H1 (cell line): ENCODE measurements around the gene SLC25A39. TPM values are rescaled to one million over a fixed set of nuclear protein-coding genes. Genes with fewer than 3 reads are reported as not detected.

Source experiments
- CTCF ChIA-PET: fragments of 300-600 bp; sonication (Branson Sonifier 250); formaldehyde crosslinking; loops from one replicate; lab custom pipeline; 2021; ENCODE audit not compliant: partially characterized antibody; lab: Charles Lee
- POLR2A ChIA-PET: fragments of 300-600 bp; sonication (Branson Sonifier 250); formaldehyde crosslinking; loops from one replicate; lab custom pipeline; 2021; ENCODE audit warnings: inconsistent platforms; ENCODE audit not compliant: partially characterized antibody; lab: Charles Lee
- DNase-seq, 2 experiments: peaks; one replicate each; pipeline versions ENCODE4 v3.0.0 to v3.0.0-alpha.2; 2010 to 2022; ENCODE audit warnings: low spot score in 2 of 2, low read depth in 1 of 2, mixed read lengths in 1 of 2
- FAIRE-seq: peaks from 2 replicates; lab custom pipeline; 2011; peaks lifted over from hg19 to GRCh38; lab: Jason Lieb, UNC
- H2AFZ ChIP-seq: 2 replicates; pipeline ENCODE4 v1.8.1; 2012; ENCODE audit warnings: low read length, inconsistent platforms
- H2AK5ac ChIP-seq: 2 replicates; pipeline ENCODE4 v1.6.1; 2013; ENCODE audit warnings: low read depth, low read length
- H2BK120ac ChIP-seq: replicated peaks from 2 replicates; pipeline ENCODE3; 2013; ENCODE audit warnings: low read depth, low read length, inconsistent platforms
- H2BK12ac ChIP-seq: 2 replicates; pipeline ENCODE4 v1.6.1; 2013; ENCODE audit warnings: low read depth, low read length
- H2BK15ac ChIP-seq: 2 replicates; pipeline ENCODE4 v1.6.1; 2013; ENCODE audit warnings: low read length
- H2BK20ac ChIP-seq: 2 replicates; pipeline ENCODE4 v1.6.1; 2013; ENCODE audit warnings: low read length
- H2BK5ac ChIP-seq: 2 replicates; pipeline ENCODE4 v1.6.1; 2013; ENCODE audit warnings: low read depth, low read length
- H3K14ac ChIP-seq: 2 replicates; pipeline ENCODE4 v1.6.1; 2013; ENCODE audit warnings: inconsistent platforms; ENCODE audit not compliant: insufficient read length
- H3K18ac ChIP-seq: 2 replicates; pipeline ENCODE4 v1.6.1; 2013; ENCODE audit warnings: low read length; ENCODE audit errors: extremely low read depth
- H3K23ac ChIP-seq: 2 replicates; pipeline ENCODE4 v1.6.1; 2013; ENCODE audit warnings: inconsistent platforms; ENCODE audit not compliant: insufficient read length
- H3K23me2 ChIP-seq: 2 replicates; pipeline ENCODE4 v1.6.1; 2013; ENCODE audit warnings: low read depth, low read length
- H3K27ac ChIP-seq: 2 replicates; pipeline ENCODE4 v1.6.1; 2011; ENCODE audit warnings: low read depth, low read length, inconsistent platforms
- H3K27me3 ChIP-seq, 4 experiments: replicated peaks in 1 of 4; 1 replicate in 1 of 4; 2 replicates in 3 of 4; pipeline versions ENCODE4 v1.6.1 to v1.8.1; 2011 to 2013; ENCODE audit warnings: low read length in 3 of 4, mild to moderate bottlenecking in 3 of 4, inconsistent platforms in 2 of 4, mixed read lengths in 2 of 4, moderate library complexity in 1 of 4; ENCODE audit not compliant: control insufficient read depth in 3 of 4, insufficient read depth in 3 of 4; ENCODE audit errors: extremely low read depth in 1 of 4
- H3K36me3 ChIP-seq, 4 experiments: 2 replicates each; pipeline versions ENCODE4 v1.6.1 to v1.8.1; 2011 to 2013; ENCODE audit warnings: mild to moderate bottlenecking in 4 of 4, low read length in 3 of 4, moderate library complexity in 2 of 4, control low read depth in 1 of 4, inconsistent platforms in 1 of 4; ENCODE audit not compliant: insufficient read depth in 4 of 4, control insufficient read depth in 2 of 4
- H3K4ac ChIP-seq: replicated peaks from 2 replicates; pipeline ENCODE3; 2013; ENCODE audit warnings: low read length, low read depth, mixed read lengths, inconsistent platforms; ENCODE audit not compliant: insufficient read length
- H3K4me1 ChIP-seq, 4 experiments: replicated peaks in 1 of 4; 1 replicate in 1 of 4; 2 replicates in 3 of 4; pipeline versions ENCODE4 v1.6.1 to v1.8.1; 2011 to 2013; ENCODE audit warnings: low read length in 3 of 4, inconsistent platforms in 2 of 4, mixed read lengths in 1 of 4; ENCODE audit not compliant: insufficient read depth in 4 of 4, control insufficient read depth in 3 of 4
- H3K4me2 ChIP-seq, 2 experiments: 2 replicates each; pipeline versions ENCODE4 v1.6.1 to v1.8.1; 2011 to 2013; ENCODE audit warnings: low read depth in 2 of 2, low read length in 2 of 2, control low read depth in 1 of 2, inconsistent platforms in 1 of 2, mild to moderate bottlenecking in 1 of 2; ENCODE audit not compliant: insufficient read depth in 1 of 2
- H3K4me3 ChIP-seq, 4 experiments: fragments of 200-600, 300-600 bp in 1 of 4; sonication (generic), shearing (Covaris generic), sonication (Bioruptor Twin) in 1 of 4; 2 replicates each; pipeline versions ENCODE4 v1.5.1 to v1.8.1; 2011 to 2016; ENCODE audit warnings: low read length in 4 of 4, low read depth in 3 of 4, control low read depth in 2 of 4, inconsistent platforms in 2 of 4, mild to moderate bottlenecking in 2 of 4, mixed read lengths in 1 of 4, moderate library complexity in 1 of 4; ENCODE audit not compliant: insufficient read depth in 2 of 4; ENCODE audit errors: extremely low read depth in 1 of 4
- H3K56ac ChIP-seq: replicated peaks from 2 replicates; pipeline ENCODE3; 2013; ENCODE audit warnings: low read depth, mild to moderate bottlenecking, mixed read lengths, low read length, inconsistent platforms; ENCODE audit not compliant: insufficient read length
- H3K79me1 ChIP-seq: 2 replicates; pipeline ENCODE4 v1.6.1; 2013; ENCODE audit warnings: low read depth, low read length, control low read depth
- H3K79me2 ChIP-seq, 2 experiments: 2 replicates each; pipeline versions ENCODE4 v1.6.1 to v1.8.1; 2012 to 2013; ENCODE audit warnings: low read length in 2 of 2, mild to moderate bottlenecking in 2 of 2, inconsistent platforms in 1 of 2; ENCODE audit not compliant: insufficient read depth in 2 of 2, control insufficient read depth in 1 of 2
- H3K9ac ChIP-seq, 4 experiments: replicated peaks in 1 of 4; 1 replicate in 1 of 4; 2 replicates in 3 of 4; pipeline versions ENCODE4 v1.6.1 to v1.8.1; 2011 to 2013; ENCODE audit warnings: low read depth in 3 of 4, low read length in 3 of 4, control low read depth in 2 of 4, mild to moderate bottlenecking in 2 of 4, moderate library complexity in 2 of 4, inconsistent platforms in 1 of 4; ENCODE audit errors: extremely low read depth in 1 of 4
- H3K9me3 ChIP-seq, 2 experiments: 2 replicates each; pipeline versions ENCODE4 v1.6.1 to v1.8.1; 2012 to 2013; ENCODE audit warnings: mild to moderate bottlenecking in 2 of 2, moderate library complexity in 2 of 2, control low read depth in 1 of 2, inconsistent platforms in 1 of 2, low read depth in 1 of 2, low read length in 1 of 2, mixed read lengths in 1 of 2; ENCODE audit not compliant: insufficient read depth in 2 of 2
- H4K20me1 ChIP-seq, 2 experiments: replicated peaks in 1 of 2; 2 replicates each; pipeline versions ENCODE3 to v1.8.1; 2011 to 2013; ENCODE audit warnings: inconsistent platforms in 2 of 2, low read length in 2 of 2, mild to moderate bottlenecking in 1 of 2; ENCODE audit not compliant: insufficient read depth in 2 of 2, control insufficient read depth in 1 of 2
- H4K5ac ChIP-seq: 2 replicates; pipeline ENCODE4 v1.6.1; 2013; ENCODE audit warnings: low read length, low read depth, mixed read lengths, inconsistent platforms; ENCODE audit not compliant: insufficient read length
- H4K8ac ChIP-seq: 2 replicates; pipeline ENCODE4 v1.8.0; 2013; ENCODE audit warnings: mild to moderate bottlenecking, moderate library complexity, low read length, inconsistent platforms; ENCODE audit not compliant: insufficient read depth; ENCODE audit errors: extremely low read depth
- H4K91ac ChIP-seq: replicated peaks from 2 replicates; pipeline ENCODE3; 2013; ENCODE audit warnings: low read length, mixed read lengths, inconsistent platforms; ENCODE audit not compliant: insufficient read length
- CBX8 ChIP-seq: fragments of 300-800, 300-1000 bp; sonication (generic); IDR thresholded peaks from 2 replicates; pipeline ENCODE4 v1.7.1; 2016; ENCODE audit warnings: low read depth, low read length, borderline replicate concordance
- CEBPB ChIP-seq: IDR thresholded peaks from 2 replicates; pipeline ENCODE4 v1.6.1; 2012; ENCODE audit warnings: low read depth, low read length
- CHD1 ChIP-seq: IDR thresholded peaks from 2 replicates; pipeline ENCODE4 v1.6.1; 2012; ENCODE audit warnings: low read depth, low read length, improper control_type of control experiment
- CTBP2 ChIP-seq: IDR thresholded peaks from 2 replicates; pipeline ENCODE4 v1.7.0; 2011; ENCODE audit warnings: borderline replicate concordance, mild to moderate bottlenecking, moderate library complexity, mixed read lengths, low read length; ENCODE audit not compliant: insufficient read depth, insufficient read length
- FOSL1 ChIP-seq: IDR thresholded peaks from 2 replicates; pipeline ENCODE4 v1.6.1; 2011; ENCODE audit warnings: mild to moderate bottlenecking, low read depth, low read length, moderate library complexity; ENCODE audit not compliant: insufficient read depth
- GABPA ChIP-seq: IDR thresholded peaks from 2 replicates; pipeline ENCODE4 v1.6.1; 2011; ENCODE audit warnings: mild to moderate bottlenecking, low read length, moderate library complexity, borderline replicate concordance; ENCODE audit not compliant: insufficient read depth
- POLR2AphosphoS5 ChIP-seq: IDR thresholded peaks from 2 replicates; pipeline ENCODE4 v1.6.1; 2011; ENCODE audit warnings: low read depth, low read length
- RNF2 ChIP-seq: fragments of 200-900, 300-1000 bp; sonication (generic); IDR thresholded peaks from 2 replicates; pipeline ENCODE4 v1.7.1; 2016; ENCODE audit warnings: borderline replicate concordance, low read depth, mild to moderate bottlenecking, antibody characterized with exemption, low read length; ENCODE audit not compliant: poor library complexity, severe bottlenecking; ENCODE audit errors: missing control alignments
- SIN3A ChIP-seq, 2 experiments: IDR thresholded peaks in 1 of 2; conservative IDR thresholded peaks in 1 of 2; 2 replicates each; pipeline ENCODE4 v1.6.1; 2011 to 2012; ENCODE audit warnings: low read length in 2 of 2, improper control_type of control experiment in 1 of 2, low read depth in 1 of 2, mild to moderate bottlenecking in 1 of 2
- SP1 ChIP-seq: IDR thresholded peaks from 2 replicates; pipeline ENCODE4 v1.6.1; 2011; ENCODE audit warnings: low read depth, low read length
- YY1 ChIP-seq: IDR thresholded peaks from 2 replicates; pipeline ENCODE4 v1.6.1; 2011; ENCODE audit warnings: low read depth, mild to moderate bottlenecking, low read length
- WGBS, 2 experiments: shearing (Covaris generic) in 1 of 2; methylation state at CpG; one replicate each; pipeline versions ENCODE4 v1.1.6 to v1.1.7; 2013 to 2015; ENCODE audit warnings: low lambda C conversion rate in 2 of 2, mixed read lengths in 2 of 2, inconsistent platforms in 1 of 2, low coverage in 1 of 2, missing lambda C conversion rate in 1 of 2; ENCODE audit not compliant: insufficient replicate concordance in 2 of 2, insufficient coverage in 1 of 2, insufficient read length in 1 of 2; ENCODE audit errors: extremely low coverage in 1 of 2, missing lambda C conversion rate in 1 of 2; 5-methylcytosine and 5-hydroxymethylcytosine counted together
- polyA plus RNA-seq, 7 experiments: library from polyadenylated mRNA; depleted of rRNA in 3 of 7; stranded (reverse) in 5 of 7; unstranded in 2 of 7; fragments of >200 nt in 5 of 7; fragments of 200-250 nt in 2 of 7; gene quantifications; 1 replicate in 5 of 7; 2 replicates in 1 of 7; 4 replicates in 1 of 7; pipeline versions ENCODE4 v1.2.1 to v1.2.3, GENCODE V29; 2011 to 2013; ENCODE audit warnings: missing spikeins in 2 of 7, mixed read lengths in 2 of 7
- total RNA-seq: library from RNA; stranded (reverse); fragmentation: NEBNext Ultra II Directional; extraction: Animal tissue kit (Norgen Biotek cat#: 25700); gene quantifications from 2 replicates; pipeline ENCODE4 v1.2.1, GENCODE V29; 2021

Gene SLC25A39
- total and polyA plus RNA-seq, 2 of the 8 experiments (the other 6 are each of a cell fraction or from before 2014, with no cell fraction given), result 200 to 291 TPM

DNA sequence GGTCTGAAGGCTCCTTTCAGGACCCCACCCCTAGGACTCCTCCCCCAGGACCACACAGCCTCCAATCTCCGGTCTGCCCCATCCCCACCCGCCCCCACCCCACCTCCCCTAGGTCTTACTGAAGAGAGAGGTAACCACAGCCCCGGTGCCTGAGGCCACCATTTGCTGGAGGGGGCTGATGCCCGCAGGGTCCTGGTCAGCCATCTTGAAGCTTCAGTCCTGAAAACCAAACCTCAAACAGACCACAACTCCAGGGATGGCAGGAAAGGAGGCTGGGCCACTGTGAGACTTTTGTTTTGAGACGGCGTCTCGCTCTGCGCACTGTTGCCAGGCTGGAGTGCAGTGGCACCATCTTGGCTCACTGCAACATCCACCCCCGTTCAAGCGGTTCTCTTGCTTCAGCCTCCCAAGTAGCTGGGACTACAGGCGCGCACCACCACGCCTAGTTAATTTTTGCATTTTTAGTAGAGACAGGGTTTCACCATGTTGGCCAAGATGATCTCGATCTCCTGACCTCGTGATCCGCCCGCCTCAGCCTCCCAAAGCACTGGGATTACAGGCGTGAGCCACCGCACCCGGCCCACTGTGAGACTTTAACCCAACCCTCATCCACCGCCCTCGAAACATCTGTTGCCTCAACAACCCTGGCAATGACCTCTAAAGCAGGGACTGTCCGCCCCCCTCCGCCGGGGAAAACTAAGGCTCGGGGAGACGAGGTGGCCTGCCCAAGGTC lies 1.1 kb downstream of the SLC25A39 start:
- Histone ChIP-seq H3K9me3 (no peaks in the 10 kb centered on the region), H3K79me2 (peaks cover 3 to 13% of the 10 kb centered on the region in 2 experiments; a peak in 3 of 4 replicates), H3K23me2 (peaks cover 13% of the 10 kb centered on the region; the same call in 1 of the 2 replicates), H2AFZ (no peak overlapping the region), H3K14ac (no peak overlapping the region), H2BK20ac (no peak overlapping the region), H4K91ac (peak overlapping the region; percentile 55), H2BK5ac (peak overlapping the region; percentile 44; the same call in 1 of the 2 replicates), H4K20me1 (peaks cover 3 to 15% of the 10 kb centered on the region in 2 experiments), H3K36me3 (peaks cover 7 to 30% (median 22%) of the 10 kb centered on the region in 4 experiments; a peak in 7 of 8 replicates), H4K5ac (no peak overlapping the region), H3K18ac (peak overlapping the region; percentile 96), H3K56ac (peak overlapping the region; percentile 59), H3K4me2 (peak overlapping the region; percentile 83 to 97), H3K4me3 (peak overlapping the region; percentile 74 to 92 (median 84)), H3K4me1 (peaks cover 0 to 11% (median 6%) of the 10 kb centered on the region in 4 experiments; a peak in 6 of 7 replicates), H2AK5ac (0 out of 2 replicates have a peak overlapping the region, but pooled peaks have one; percentile 53), H3K9ac (peak overlapping the region; percentile 51 to 71 (median 64)), H3K79me1 (peaks cover 11% of the 10 kb centered on the region), H4K8ac (no peak overlapping the region), H2BK12ac (no peak overlapping the region), H2BK15ac (no peak overlapping the region), H3K27me3 (peaks cover 0 to 6% (median 0%) of the 10 kb centered on the region in 4 experiments; a peak in 5 of 7 replicates), H3K23ac (no peak overlapping the region), H2BK120ac (no peak overlapping the region), H3K4ac (no peak overlapping the region), H3K27ac (0 out of 2 replicates have a peak overlapping the region, but pooled peaks have one; percentile 29)
- CTCF ChIA-PET, result interaction anchor here (0.7 to 3.9 kb wide), 5 partner anchors 12 to 119 kb away, joined by 3 to 19 read pairs (median 5); partner anchors contain the start of gene GRN
- DNase-seq (no peak), FAIRE-seq (no peak)
- POLR2A ChIA-PET, result interaction anchor here (0.7 to 14.6 kb wide), 10 partner anchors 8 to 190 kb away, joined by 3 to 135 read pairs (median 4); partner anchors contain the start of genes GRN, RUNDC3A and UBTF
- WGBS, 2 experiments, result 76% methylated on average over 25 of the region's 27 CpGs; no CpG with 5 or more reads in 1 of the 2 experiments
- TF ChIP-seq CTBP2 (no peak), CHD1 (no peak), FOSL1 (no peak), GABPA (no peak), RNF2 (no peak), CEBPB (no peak), CBX8 (no peak), YY1 (0 out of 2 replicates have a peak, but pooled peaks have one; percentile 37), SIN3A (conservative IDR thresholded peaks at IDR 0.05 in 1 of 2, IDR thresholded peaks at IDR 0.05 in 1 of 2; ENCODE audit: low read depth in 1 of 2, low read length in 2 of 2) (no peak), POLR2AphosphoS5 (no peak), SP1 (no peak)
